Neural cell (in vitro differentiated cells): ENCODE measurements around the gene POLR1C. TPM values are rescaled to one million over a fixed set of nuclear protein-coding genes. Genes with fewer than 3 reads are reported as not detected.
A peak's percentile ranks its signal among the peaks of the same experiment; 100 is the strongest.
"Not testable (repeated sequence)": the region's sequence is repeated elsewhere in the genome, so short reads cannot be mapped to it uniquely, and the experiment has no call there.

Experiments used
- H2AFZ ChIP-seq: fragments of 200-600, 300-800 bp; sonication (generic), shearing (Covaris generic); 2 replicates; pipeline ENCODE4 v1.6.0; 2014; ENCODE audit warnings: low read depth, mild to moderate bottlenecking, antibody characterized with exemption, low read length, moderate library complexity
- H3F3A ChIP-seq: fragments of 200-600 bp; shearing (Covaris generic); 2 replicates; pipeline ENCODE4 v1.6.1; 2016; ENCODE audit warnings: mild to moderate bottlenecking, moderate library complexity, mixed read lengths, antibody characterized with exemption, low read length; ENCODE audit not compliant: insufficient read depth, poor library complexity, severe bottlenecking
- H3K27ac ChIP-seq: fragments of 200-600, 300-800 bp; sonication (generic), shearing (Covaris generic); 2 replicates; pipeline ENCODE4 v1.5.1; 2014; ENCODE audit warnings: mild to moderate bottlenecking, low read length, moderate library complexity
- H3K27me3 ChIP-seq: fragments of 300-800, 200-600 bp; sonication (generic), shearing (Covaris generic); 2 replicates; pipeline ENCODE4 v1.6.0; 2014; ENCODE audit warnings: mild to moderate bottlenecking, low read depth, low read length, moderate library complexity; ENCODE audit not compliant: insufficient read depth
- H3K36me3 ChIP-seq: fragments of 300-800, 200-600 bp; sonication (generic), shearing (Covaris generic); 2 replicates; pipeline ENCODE4 v1.5.1; 2014; ENCODE audit warnings: mild to moderate bottlenecking, antibody characterized with exemption, low read length, moderate library complexity; ENCODE audit not compliant: insufficient read depth
- H3K4me2 ChIP-seq: fragments of 300-800, 200-600 bp; sonication (generic), shearing (Covaris generic); 2 replicates; pipeline ENCODE4 v1.6.0; 2014; ENCODE audit warnings: mild to moderate bottlenecking, low read length
- H3K4me3 ChIP-seq: fragments of 300-800, 200-600 bp; sonication (generic), shearing (Covaris generic); 2 replicates; pipeline ENCODE4 v1.5.1; 2014; ENCODE audit warnings: mild to moderate bottlenecking, low read length, moderate library complexity
- H3K79me2 ChIP-seq: fragments of 200-600 bp; shearing (Covaris generic); replicated peaks from 2 replicates; pipeline ENCODE4 v1.6.0; 2014; ENCODE audit warnings: mild to moderate bottlenecking, low read length, moderate library complexity; ENCODE audit not compliant: insufficient read depth
- H3K9ac ChIP-seq: fragments of 300-800, 200-600 bp; sonication (generic), shearing (Covaris generic); 2 replicates; pipeline ENCODE4 v1.6.1; 2016; ENCODE audit warnings: mild to moderate bottlenecking, low read length, mixed read lengths
- H3K9me2 ChIP-seq: fragments of 200-600 bp; shearing (Covaris generic); 2 replicates; pipeline ENCODE4 v1.6.1; 2016; ENCODE audit warnings: mild to moderate bottlenecking, low read length, mixed read lengths; ENCODE audit not compliant: insufficient read depth
- H3K9me3 ChIP-seq: fragments of 200-600, 300-800 bp; sonication (generic), shearing (Covaris generic); 2 replicates; pipeline ENCODE4 v1.6.1; 2016; ENCODE audit warnings: mild to moderate bottlenecking, mixed run types, low read length, moderate library complexity, mixed read lengths
- H4K20me1 ChIP-seq: fragments of 200-600 bp; shearing (Covaris generic); 2 replicates; pipeline ENCODE4 v1.6.1; 2016; ENCODE audit warnings: mild to moderate bottlenecking, mixed run types; ENCODE audit not compliant: insufficient read depth
- EP300 ChIP-seq: fragments of 450-650 bp; conservative IDR thresholded peaks from 2 replicates; pipeline ENCODE4 v1.6.1; 2014; ENCODE audit warnings: antibody characterized with exemption, mild to moderate bottlenecking, moderate library complexity; ENCODE audit not compliant: poor library complexity, severe bottlenecking
- MXI1 ChIP-seq: fragments of 450-650 bp; conservative IDR thresholded peaks from 2 replicates; pipeline ENCODE4 v1.6.1; 2014; ENCODE audit warnings: antibody characterized with exemption, mild to moderate bottlenecking; ENCODE audit not compliant: poor library complexity, severe bottlenecking
- POLR2AphosphoS5 ChIP-seq: IDR thresholded peaks from 2 replicates; pipeline ENCODE4 v1.6.1; 2012
- RAD21 ChIP-seq: fragments of 450-650 bp; conservative IDR thresholded peaks from 2 replicates; pipeline ENCODE4 v1.6.1; 2014; ENCODE audit warnings: antibody characterized with exemption, mild to moderate bottlenecking, moderate library complexity
- SMC3 ChIP-seq: fragments of 450-650 bp; conservative IDR thresholded peaks from 2 replicates; pipeline ENCODE4 v1.6.1; 2014; ENCODE audit warnings: antibody characterized with exemption, mild to moderate bottlenecking, moderate library complexity; ENCODE audit not compliant: poor library complexity
- TAF1 ChIP-seq: IDR thresholded peaks from 2 replicates; pipeline ENCODE4 v1.6.1; 2012; ENCODE audit warnings: low read depth
- polyA minus RNA-seq: library from RNA; depleted of rRNA, polyadenylated mRNA; stranded (reverse); fragments of >200 nt; gene quantifications from 2 replicates; pipeline ENCODE4 v1.2.3, GENCODE V29; 2014
- polyA plus RNA-seq: library from polyadenylated mRNA; depleted of rRNA; stranded (reverse); fragments of >200 nt; gene quantifications from 2 replicates; pipeline ENCODE4 v1.2.3, GENCODE V29; 2014
- TF ChIP-seq, protein P1 (sequence below): fragments of 450-650 bp; IDR thresholded peaks from 2 replicates; pipeline ENCODE4 v1.5.1; 2014; ENCODE audit warnings: antibody characterized with exemption, mild to moderate bottlenecking, moderate library complexity; ENCODE audit not compliant: poor library complexity, severe bottlenecking
- TF ChIP-seq, protein P2 (sequence below): IDR thresholded peaks from 2 replicates; pipeline ENCODE4 v1.6.1; 2012; ENCODE audit warnings: borderline replicate concordance

POLR1C gene, protein sequence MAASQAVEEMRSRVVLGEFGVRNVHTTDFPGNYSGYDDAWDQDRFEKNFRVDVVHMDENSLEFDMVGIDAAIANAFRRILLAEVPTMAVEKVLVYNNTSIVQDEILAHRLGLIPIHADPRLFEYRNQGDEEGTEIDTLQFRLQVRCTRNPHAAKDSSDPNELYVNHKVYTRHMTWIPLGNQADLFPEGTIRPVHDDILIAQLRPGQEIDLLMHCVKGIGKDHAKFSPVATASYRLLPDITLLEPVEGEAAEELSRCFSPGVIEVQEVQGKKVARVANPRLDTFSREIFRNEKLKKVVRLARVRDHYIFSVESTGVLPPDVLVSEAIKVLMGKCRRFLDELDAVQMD
- polyA plus RNA-seq (62.0 and 88.7 TPM in 2 replicates), polyA minus RNA-seq (28.5 and 31.4 TPM in 2 replicates)

DNA sequence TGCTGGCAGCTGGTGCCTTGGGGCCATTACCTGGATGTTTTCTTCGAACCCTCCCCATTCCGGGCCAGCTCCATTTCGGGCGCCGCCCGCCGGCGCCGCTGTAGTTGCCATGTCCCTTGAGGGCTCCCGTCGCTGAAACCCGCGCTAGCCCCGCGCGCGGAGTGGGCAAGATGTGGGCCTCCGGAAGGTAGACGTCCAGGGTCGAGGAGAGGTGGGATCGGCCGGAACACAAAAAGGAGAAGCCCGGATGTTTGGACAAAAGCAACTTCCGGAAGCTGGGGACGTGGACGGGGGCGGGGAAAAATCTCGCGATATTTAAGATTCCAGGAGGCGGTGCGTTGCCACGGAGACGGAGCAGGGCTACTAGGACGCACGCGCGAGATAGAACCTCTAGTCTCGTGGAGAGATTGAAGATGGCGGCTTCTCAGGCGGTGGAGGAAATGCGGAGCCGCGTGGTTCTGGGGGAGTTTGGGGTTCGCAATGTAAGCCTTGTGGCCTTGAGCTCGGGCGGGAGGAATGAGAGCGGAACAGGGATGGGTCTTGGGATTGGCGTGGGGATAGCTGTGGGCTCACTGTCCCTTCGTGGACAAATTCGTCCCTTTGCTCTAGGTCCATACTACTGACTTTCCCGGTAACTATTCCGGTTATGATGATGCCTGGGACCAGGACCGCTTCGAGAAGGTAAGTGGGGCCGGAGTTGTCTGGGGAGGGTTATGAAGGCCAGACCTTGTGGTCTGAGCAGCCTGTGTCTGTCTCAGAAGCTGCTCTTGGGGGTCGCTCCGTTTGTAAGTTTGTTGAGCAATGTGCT, at the start of gene POLR1C, which contains the start of gene YIPF3:
Gene POLR1C, plus strand, starts transcription at position 393 of the 808 bp plus-strand sequence. Its CDS starts 21 bp downstream, at position 414.
Gene YIPF3, minus strand, starts transcription at position 230 of the 808 bp plus-strand sequence. Its CDS starts 119 bp downstream, at position 111.
- peak within 1 kb of the TSS; percentile 99 for H3K4me3 ChIP-seq
- no peaks in the 10 kb centered on the region for H3F3A ChIP-seq
- no peaks in the 10 kb centered on the region for H4K20me1 ChIP-seq
- H3K9ac ChIP-seq: peak within 1 kb of the TSS; percentile 99
- H3K36me3 ChIP-seq: no peaks in the 10 kb centered on the region
- H3K9me2 ChIP-seq: no peaks in the 10 kb centered on the region
- H2AFZ ChIP-seq: peak within 1 kb of the TSS; percentile 81
- H3K27me3 ChIP-seq: no peaks in the 10 kb centered on the region
- H3K9me3 ChIP-seq: no peaks in the 10 kb centered on the region
- peak within 1 kb of the TSS; percentile 95 for H3K27ac ChIP-seq
- peak within 1 kb of the TSS; percentile 87 for H3K4me2 ChIP-seq
- TF ChIP-seq EP300 (peak; percentile 48), TAF1 (peak; percentile 89), MXI1 (peak; percentile 99), POLR2AphosphoS5 (peak; percentile 96)
- TF ChIP-seq, protein P1, sequence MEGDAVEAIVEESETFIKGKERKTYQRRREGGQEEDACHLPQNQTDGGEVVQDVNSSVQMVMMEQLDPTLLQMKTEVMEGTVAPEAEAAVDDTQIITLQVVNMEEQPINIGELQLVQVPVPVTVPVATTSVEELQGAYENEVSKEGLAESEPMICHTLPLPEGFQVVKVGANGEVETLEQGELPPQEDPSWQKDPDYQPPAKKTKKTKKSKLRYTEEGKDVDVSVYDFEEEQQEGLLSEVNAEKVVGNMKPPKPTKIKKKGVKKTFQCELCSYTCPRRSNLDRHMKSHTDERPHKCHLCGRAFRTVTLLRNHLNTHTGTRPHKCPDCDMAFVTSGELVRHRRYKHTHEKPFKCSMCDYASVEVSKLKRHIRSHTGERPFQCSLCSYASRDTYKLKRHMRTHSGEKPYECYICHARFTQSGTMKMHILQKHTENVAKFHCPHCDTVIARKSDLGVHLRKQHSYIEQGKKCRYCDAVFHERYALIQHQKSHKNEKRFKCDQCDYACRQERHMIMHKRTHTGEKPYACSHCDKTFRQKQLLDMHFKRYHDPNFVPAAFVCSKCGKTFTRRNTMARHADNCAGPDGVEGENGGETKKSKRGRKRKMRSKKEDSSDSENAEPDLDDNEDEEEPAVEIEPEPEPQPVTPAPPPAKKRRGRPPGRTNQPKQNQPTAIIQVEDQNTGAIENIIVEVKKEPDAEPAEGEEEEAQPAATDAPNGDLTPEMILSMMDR: no peak
- TF ChIP-seq, protein P2, sequence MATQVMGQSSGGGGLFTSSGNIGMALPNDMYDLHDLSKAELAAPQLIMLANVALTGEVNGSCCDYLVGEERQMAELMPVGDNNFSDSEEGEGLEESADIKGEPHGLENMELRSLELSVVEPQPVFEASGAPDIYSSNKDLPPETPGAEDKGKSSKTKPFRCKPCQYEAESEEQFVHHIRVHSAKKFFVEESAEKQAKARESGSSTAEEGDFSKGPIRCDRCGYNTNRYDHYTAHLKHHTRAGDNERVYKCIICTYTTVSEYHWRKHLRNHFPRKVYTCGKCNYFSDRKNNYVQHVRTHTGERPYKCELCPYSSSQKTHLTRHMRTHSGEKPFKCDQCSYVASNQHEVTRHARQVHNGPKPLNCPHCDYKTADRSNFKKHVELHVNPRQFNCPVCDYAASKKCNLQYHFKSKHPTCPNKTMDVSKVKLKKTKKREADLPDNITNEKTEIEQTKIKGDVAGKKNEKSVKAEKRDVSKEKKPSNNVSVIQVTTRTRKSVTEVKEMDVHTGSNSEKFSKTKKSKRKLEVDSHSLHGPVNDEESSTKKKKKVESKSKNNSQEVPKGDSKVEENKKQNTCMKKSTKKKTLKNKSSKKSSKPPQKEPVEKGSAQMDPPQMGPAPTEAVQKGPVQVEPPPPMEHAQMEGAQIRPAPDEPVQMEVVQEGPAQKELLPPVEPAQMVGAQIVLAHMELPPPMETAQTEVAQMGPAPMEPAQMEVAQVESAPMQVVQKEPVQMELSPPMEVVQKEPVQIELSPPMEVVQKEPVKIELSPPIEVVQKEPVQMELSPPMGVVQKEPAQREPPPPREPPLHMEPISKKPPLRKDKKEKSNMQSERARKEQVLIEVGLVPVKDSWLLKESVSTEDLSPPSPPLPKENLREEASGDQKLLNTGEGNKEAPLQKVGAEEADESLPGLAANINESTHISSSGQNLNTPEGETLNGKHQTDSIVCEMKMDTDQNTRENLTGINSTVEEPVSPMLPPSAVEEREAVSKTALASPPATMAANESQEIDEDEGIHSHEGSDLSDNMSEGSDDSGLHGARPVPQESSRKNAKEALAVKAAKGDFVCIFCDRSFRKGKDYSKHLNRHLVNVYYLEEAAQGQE: peak; percentile 93
- H3K79me2 ChIP-seq: peaks cover 44% of the 10 kb centered on the region

DNA sequence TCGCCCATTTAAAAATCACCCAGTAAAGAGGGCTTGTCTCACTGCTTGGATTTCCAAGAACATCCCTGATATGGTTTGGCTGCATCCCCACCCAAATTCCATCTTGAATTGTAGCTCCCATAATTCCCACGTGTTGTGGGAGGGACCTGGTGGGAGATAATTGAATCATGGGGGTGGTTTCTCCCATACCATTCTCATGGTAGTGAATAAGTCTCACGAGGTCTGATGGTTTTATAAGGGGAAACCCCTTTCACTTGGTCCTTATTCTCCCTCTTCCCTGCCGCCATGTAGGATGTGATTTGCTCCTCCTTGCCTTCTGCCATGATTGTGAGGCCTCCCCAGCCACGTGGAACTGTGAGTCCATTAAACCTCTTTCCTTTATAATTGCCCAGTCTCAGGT, 49.6 kb upstream of the POLR1C start:
- not testable (repeated sequence) for H3K4me2 ChIP-seq, H3F3A ChIP-seq, H3K4me3 ChIP-seq, H3K9ac ChIP-seq, H3K79me2 ChIP-seq, H3K9me3 ChIP-seq, H3K27me3 ChIP-seq, H3K36me3 ChIP-seq, H4K20me1 ChIP-seq, H3K9me2 ChIP-seq, H2AFZ ChIP-seq, H3K27ac ChIP-seq

DNA sequence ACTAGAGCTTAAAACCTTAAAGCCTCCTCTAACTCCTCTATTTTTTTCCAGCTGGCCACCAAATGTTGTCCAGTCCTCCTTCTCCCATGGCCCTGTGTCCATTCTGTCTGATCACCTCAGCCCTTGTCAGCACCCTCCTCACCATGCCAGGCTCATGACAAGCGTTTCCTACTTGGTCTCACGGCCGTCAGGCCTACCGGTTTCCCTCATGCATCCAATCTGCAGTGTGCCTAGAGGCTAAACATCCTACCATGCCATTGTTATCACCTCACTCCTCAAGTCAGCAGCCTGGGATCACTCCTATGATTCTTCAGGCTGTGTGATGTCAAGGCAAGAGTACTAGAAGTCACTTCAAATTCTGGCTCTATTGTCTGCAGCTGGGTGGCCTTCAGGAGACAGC, 49.1 kb upstream of the POLR1C start:
- H3K4me2 ChIP-seq: no peak overlapping the region
- H3K36me3 ChIP-seq: no peaks in the 10 kb centered on the region
- H3K79me2 ChIP-seq: no peaks in the 10 kb centered on the region
- TF ChIP-seq, protein P2: no peak
- TF ChIP-seq, protein P1: no peak
- TF ChIP-seq POLR2AphosphoS5 (no peak), EP300 (no peak), RAD21 (no peak), TAF1 (no peak), SMC3 (no peak), MXI1 (no peak)

More for the DNA sequence above, 49.1 kb upstream of the POLR1C start:
- H3K9me3 ChIP-seq: no peaks in the 10 kb centered on the region
- H3K27ac ChIP-seq: no peak overlapping the region
- no peaks in the 10 kb centered on the region for H3K9me2 ChIP-seq
- no peak overlapping the region for H2AFZ ChIP-seq
- no peaks in the 10 kb centered on the region for H3K27me3 ChIP-seq
- no peaks in the 10 kb centered on the region for H4K20me1 ChIP-seq
- H3K4me3 ChIP-seq: no peak overlapping the region
- H3K9ac ChIP-seq: no peak overlapping the region
- no peaks in the 10 kb centered on the region for H3F3A ChIP-seq
